GM18507 (cell line): ENCODE measurements around the gene CLCF1.
A peak's percentile ranks its signal among the peaks of the same experiment; 100 is the strongest.

ENCODE experiments used
- DNase-seq: peaks from one replicate; pipeline ENCODE4 v3.0.0; 2011; ENCODE audit warnings: low read depth; ENCODE audit not compliant: insufficient read length; ENCODE audit errors: extremely low spot score
- FAIRE-seq: peaks from 2 replicates; lab custom pipeline; 2011; peaks lifted over from hg19 to GRCh38; lab: Jason Lieb, UNC

CLCF1 gene

GRCh38 chr11:67365736-67366444, 7.5 kb downstream of the CLCF1 start:
- DNase-seq (no peak), FAIRE-seq (no peak)

GRCh38 chr11:67364783-67365722, 8.3 kb downstream of the CLCF1 start:
- FAIRE-seq (peak; percentile 47), DNase-seq (no peak)

GRCh38 chr11:67364169-67364568, 9.2 kb downstream of the CLCF1 start:
- DNase-seq (no peak), FAIRE-seq (no peak)

- DNase-seq (no peak), FAIRE-seq (no peak)
Observed at GRCh38 chr11:67357831-67358670, 15.3 kb downstream of the CLCF1 start.

- FAIRE-seq: peak; percentile 76
- no peak for DNase-seq
Observed at GRCh38 chr11:67356864-67357561, 16.4 kb downstream of the CLCF1 start.

- DNase-seq (no peak), FAIRE-seq (no peak)
Observed at GRCh38 chr11:67356387-67356863, 17.0 kb downstream of the CLCF1 start.

GRCh38 chr11:67355794-67356386, 17.5 kb downstream of the CLCF1 start:
- FAIRE-seq (no peak), DNase-seq (no peak)

GRCh38 chr11:67355023-67355793, 18.2 kb downstream of the CLCF1 start:
- DNase-seq (no peak), FAIRE-seq (no peak)

GRCh38 chr11:67354075-67355022, 19.0 kb downstream of the CLCF1 start:
- FAIRE-seq (peak; percentile 33), DNase-seq (no peak)

GRCh38 chr11:67353317-67354074, 19.9 kb downstream of the CLCF1 start, which contains the start of gene POLD4:
Gene POLD4 (minus strand): TSS chr11:67353546. CDS start chr11:67353399, 147 bp downstream.
- FAIRE-seq (peak; percentile 87), DNase-seq (peak; percentile 96)

- DNase-seq (no peak), FAIRE-seq (no peak)
Observed at GRCh38 chr11:67352546-67353316, 20.7 kb downstream of the CLCF1 start.

- peak; percentile 78 for FAIRE-seq
- DNase-seq: no peak
Observed at GRCh38 chr11:67351275-67352005, 22.0 kb downstream of the CLCF1 start.

- DNase-seq: no peak
- FAIRE-seq: no peak
Observed at GRCh38 chr11:67349928-67350465, 23.4 kb downstream of the CLCF1 start.

- DNase-seq (no peak), FAIRE-seq (no peak)
Observed at GRCh38 chr11:67349457-67349856, 23.9 kb downstream of the CLCF1 start.

- FAIRE-seq (no peak), DNase-seq (no peak)
Observed at GRCh38 chr11:67349036-67349435, 24.4 kb downstream of the CLCF1 start.
